ENCODE measurements around the gene CD79B. TPM values are rescaled to one million over a fixed set of nuclear protein-coding genes. Genes with fewer than 3 reads are reported as not detected.

Gene CD79B
- total and polyA plus RNA-seq, 10 of the 15 experiments (the other 5 are each of a cell fraction or from before 2014, with no cell fraction given): 17.5 to 148 (median 79.1) TPM

GRCh38 chr17:63948521-63948920 lies 16.4 kb upstream of the CD79B start (continued):
- no peak for TF ChIP-seq PBX3 (IDR thresholded peaks at IDR 0.05; ENCODE audit: insufficient replicate concordance, low read depth, low read length)
- no peak for TF ChIP-seq SIX5 (IDR thresholded peaks at IDR 0.05; ENCODE audit: low read depth, low read length, severe bottlenecking)

GRCh38 chr17:63947711-63948330 lies 15.7 kb upstream of the CD79B start:
- H3K9me3 ChIP-seq (replicated peaks; ENCODE audit: control insufficient read depth, insufficient read depth, low read length): no peaks in the 10 kb centered on the region; the same call in 2 of the 3 replicates
- H3K79me2 ChIP-seq (ENCODE audit: control insufficient read depth, insufficient read depth, low read length): no peaks in the 10 kb centered on the region
- RAD21 ChIA-PET (ENCODE audit: unreplicated experiment): interaction anchor here (2.0 to 3.1 kb wide), 5 partner anchors 29 to 184 kb away, joined by 29 to 288 read pairs (median 34); partner anchors contain the start of genes CSHL1, ERN1, GH1 and ICAM2
- WGBS (ENCODE audit: insufficient coverage, insufficient replicate concordance, low lambda C conversion rate, missing lambda C conversion rate): 57% methylated on average over 18 of the region's 18 CpGs
- H4K20me1 ChIP-seq (ENCODE audit: control insufficient read depth, insufficient read depth): no peaks in the 10 kb centered on the region
- H2AFZ ChIP-seq (ENCODE audit: control insufficient read depth, low read depth, low read length): no peak overlapping the region
- H3K4me2 ChIP-seq (ENCODE audit: control insufficient read depth, insufficient read depth): no peak overlapping the region
- SMC1A ChIA-PET (ENCODE audit: uncharacterized antibody, unreplicated experiment): interaction anchor here (1.6 to 3.1 kb wide), 6 partner anchors 15 to 78 kb away, joined by 7 to 248 read pairs (median 14); partner anchors contain the start of genes CD79B and GH1
- H3K27me3 ChIP-seq (replicated peaks in 1 of 2; ENCODE audit: control insufficient read depth in 2 of 2, insufficient read depth in 2 of 2, low read length in 1 of 2): no peaks in the 10 kb centered on the region
- no peaks in the 10 kb centered on the region for H3K36me3 ChIP-seq (ENCODE audit: control insufficient read depth in 2 of 2, insufficient read depth in 2 of 2, low read length in 1 of 2)
- peaks cover 18% of the 10 kb centered on the region for H3K4me1 ChIP-seq (ENCODE audit: control insufficient read depth, insufficient read depth, low read length)
- no peak overlapping the region for H3K4me3 ChIP-seq
- in situ Hi-C loops (cut with MboI): no loop called here
- H3K9ac ChIP-seq (ENCODE audit: control insufficient read depth, insufficient read depth, low read length): no peak overlapping the region
- intact Hi-C loops (cut with micrococcal nuclease; ENCODE audit: unreplicated experiment): no loop called here
- ATAC-seq: no peak
- H3K27ac ChIP-seq (ENCODE audit: control insufficient read depth, insufficient read depth): no peak overlapping the region
- no peak for DNase-seq (ENCODE audit: low read depth, low spot score)
- no TSS peak for BruUV-seq (replicated peaks)
- FAIRE-seq: no peak
- CTCF ChIA-PET: interaction anchor here (1.2 to 3.1 kb wide), 9 partner anchors 16 to 186 kb away, joined by 3 to 481 read pairs (median 26); partner anchors contain the start of genes CD79B, CSHL1 and GH1
- POLR2A ChIA-PET: interaction anchor here (1.0 to 2.5 kb wide), 2 partner anchors 25 to 72 kb away, joined by 4 to 15 read pairs; partner anchors contain the start of gene ICAM2
- no peak for TF ChIP-seq CHD1 (IDR thresholded peaks at IDR 0.05; ENCODE audit: low read depth, low read length)
- no peak for TF ChIP-seq CHD2 (IDR thresholded peaks at IDR 0.05; ENCODE audit: borderline replicate concordance, low read depth, low read length)
- TF ChIP-seq BCLAF1 (IDR thresholded peaks at IDR 0.05): no peak
- no peak for TF ChIP-seq RELB (IDR thresholded peaks at IDR 0.05; ENCODE audit: low read depth)
- no peak for TF ChIP-seq IKZF1 (conservative IDR thresholded peaks at IDR 0.05)
- TF ChIP-seq NFYA (IDR thresholded peaks at IDR 0.05; ENCODE audit: borderline replicate concordance, low read depth, low read length): no peak
- no peak for TF ChIP-seq CBX3 (IDR thresholded peaks at IDR 0.05; ENCODE audit: borderline replicate concordance, low read depth)
- TF ChIP-seq IRF3 (IDR thresholded peaks at IDR 0.05): no peak
- TF ChIP-seq YY1 (IDR thresholded peaks at IDR 0.05; ENCODE audit: low read depth, low read length): no peak
- no peak for TF ChIP-seq FOXM1 (IDR thresholded peaks at IDR 0.05; ENCODE audit: low read depth, low read length)
- TF ChIP-seq ATF7 (IDR thresholded peaks at IDR 0.05; ENCODE audit: low read depth): no peak
- TF ChIP-seq RCOR1 (conservative IDR thresholded peaks at IDR 0.05; ENCODE audit: low read depth, low read length): no peak
- TF ChIP-seq ZNF384 (IDR thresholded peaks at IDR 0.05; ENCODE audit: borderline replicate concordance, low read depth, low read length): no peak

Measured in GM12878 (cell line).